ENCODE data around the gene CCDC15. TPM values are rescaled to one million over a fixed set of nuclear protein-coding genes. Genes with fewer than 3 reads are reported as not detected.

CCDC15 gene
- total RNA-seq, 4 donors from 2014 or later, result 0.10 to 0.16 TPM; not detected in 2

GRCh38 chr11:124983674-124984511 is 29.9 kb downstream of the CCDC15 start:
- peaks cover 0 to 6% (median 0%) of the 10 kb centered on the region in 3 donors for H3K9me3 ChIP-seq
- DNase-seq (no peak), ATAC-seq (no peak)
- no peaks in the 10 kb centered on the region for H3K27me3 ChIP-seq
- no peak for TF ChIP-seq CTCF (IDR thresholded peaks at IDR 0.05 in 4 of 5, conservative IDR thresholded peaks at IDR 0.05 in 1 of 5)
- TF ChIP-seq POLR2A (IDR thresholded peaks at IDR 0.05), result no peak
- no peaks in the 10 kb centered on the region for H3K4me1 ChIP-seq
- intact Hi-C loops (cut with DNase I; ENCODE audit: low total_unique reads), result no loop called here
- no peak overlapping the region for H3K4me3 ChIP-seq
- H3K27ac ChIP-seq, result no peak overlapping the region
- no peaks in the 10 kb centered on the region for H3K36me3 ChIP-seq
- in situ Hi-C loops (cut with MboI; ENCODE audit: low sequenced_read_pairs in 4 of 4), result no loop called here

GRCh38 chr11:124984512-124984854 is 30.5 kb downstream of the CCDC15 start:
- Histone ChIP-seq H3K4me1 (no peaks in the 10 kb centered on the region), H3K27ac (no peak overlapping the region), H3K36me3 (no peaks in the 10 kb centered on the region), H3K9me3 (peaks cover 0 to 6% (median 0%) of the 10 kb centered on the region in 3 donors), H3K27me3 (no peaks in the 10 kb centered on the region), H3K4me3 (no peak overlapping the region)
- intact Hi-C loops (cut with DNase I; ENCODE audit: low total_unique reads) (no loop called here), in situ Hi-C loops (cut with MboI; ENCODE audit: low sequenced_read_pairs in 4 of 4) (no loop called here)
- TF ChIP-seq CTCF (IDR thresholded peaks at IDR 0.05 in 4 of 5, conservative IDR thresholded peaks at IDR 0.05 in 1 of 5), result no peak
- no peak for TF ChIP-seq POLR2A (IDR thresholded peaks at IDR 0.05)
- DNase-seq (no peak), ATAC-seq (no peak)

- no peaks in the 10 kb centered on the region for H3K27me3 ChIP-seq
- no peak overlapping the region for H3K4me3 ChIP-seq
- ATAC-seq (no peak), DNase-seq (no peak)
- no peaks in the 10 kb centered on the region for H3K4me1 ChIP-seq
- H3K36me3 ChIP-seq, result no peaks in the 10 kb centered on the region
- intact Hi-C loops (cut with DNase I; ENCODE audit: low total_unique reads) (no loop called here), in situ Hi-C loops (cut with MboI; ENCODE audit: low sequenced_read_pairs in 4 of 4) (no loop called here)
- no peak overlapping the region for H3K27ac ChIP-seq
- H3K9me3 ChIP-seq, result peaks cover 0 to 3% (median 0%) of the 10 kb centered on the region in 3 donors
- TF ChIP-seq CTCF (IDR thresholded peaks at IDR 0.05 in 4 of 5, conservative IDR thresholded peaks at IDR 0.05 in 1 of 5) (no peak), POLR2A (IDR thresholded peaks at IDR 0.05) (no peak)
Measured at GRCh38 chr11:124987096-124987495, 33.1 kb downstream of the CCDC15 start.

- Histone ChIP-seq H3K4me3 (no peak overlapping the region), H3K9me3 (no peaks in the 10 kb centered on the region), H3K4me1 (no peaks in the 10 kb centered on the region), H3K36me3 (peaks cover 0 to under 1% of the 10 kb centered on the region in 2 donors), H3K27me3 (no peaks in the 10 kb centered on the region), H3K27ac (no peak overlapping the region)
- intact Hi-C loops (cut with DNase I; ENCODE audit: low total_unique reads), result no loop called here
- in situ Hi-C loops (cut with MboI; ENCODE audit: low sequenced_read_pairs in 4 of 4), result no loop called here
- DNase-seq, result no peak
- no peak for ATAC-seq
- TF ChIP-seq POLR2A (IDR thresholded peaks at IDR 0.05), result no peak
- TF ChIP-seq CTCF (IDR thresholded peaks at IDR 0.05 in 4 of 5, conservative IDR thresholded peaks at IDR 0.05 in 1 of 5), result no peak
Measured at GRCh38 chr11:124988063-124988462, 34.1 kb downstream of the CCDC15 start.
